ENCODE results near the gene MRPL23. TPM values are rescaled to one million over a fixed set of nuclear protein-coding genes. Genes with fewer than 3 reads are reported as not detected.

The MRPL23 gene
- total RNA-seq, 1 experiment from 2014 or later: 109 TPM

- BruUV-seq (replicated peaks): no TSS peak
- ATAC-seq (no peak), DNase-seq (ENCODE audit: low read depth, low spot score) (no peak)
- Histone ChIP-seq H3K9me3 (ENCODE audit: control insufficient read depth in 1 of 2, insufficient read depth in 1 of 2, low read depth in 1 of 2, low read length in 2 of 2) (no peaks in the 10 kb centered on the region), H2AFZ (ENCODE audit: low read depth, low read length, poor library complexity, severe bottlenecking) (no peak overlapping the region), H3K4me3 (replicated peaks in 1 of 2; ENCODE audit: low read depth in 1 of 2, low read length in 2 of 2) (no peak overlapping the region), H3K9ac (ENCODE audit: low read length) (no peak overlapping the region), H3K4me2 (ENCODE audit: low read length) (no peak overlapping the region), H3K27me3 (ENCODE audit: insufficient read depth, low read length) (no peaks in the 10 kb centered on the region), H3K36me3 (ENCODE audit: control insufficient read depth in 1 of 2, insufficient read depth in 2 of 2, low read length in 2 of 2) (no peaks in the 10 kb centered on the region), H3K4me1 (ENCODE audit: control insufficient read depth in 1 of 2, insufficient read depth in 2 of 2, low read length in 2 of 2) (peaks cover 0 to 5% of the 10 kb centered on the region in 2 experiments; a peak in 1 of 4 replicates), H3K9me2 (ENCODE audit: insufficient read depth) (no peaks in the 10 kb centered on the region), H4K20me1 (ENCODE audit: insufficient read depth) (no peaks in the 10 kb centered on the region), H3K27ac (ENCODE audit: low read depth, low read length) (no peak overlapping the region), H3K79me2 (ENCODE audit: insufficient read depth, low read length) (no peaks in the 10 kb centered on the region)
- intact Hi-C loops (cut with micrococcal nuclease): no loop called here
- CTCF ChIA-PET: no interaction called here
- POLR2A ChIA-PET: no interaction called here
- TF ChIP-seq POLR2AphosphoS5 (IDR thresholded peaks at IDR 0.05; ENCODE audit: low read depth, low read length) (no peak), ZBTB33 (IDR thresholded peaks at IDR 0.05; ENCODE audit: extremely low read depth, insufficient replicate concordance, low read length) (no peak), EZH2 (IDR thresholded peaks at IDR 0.05) (no peak), EGR1 (IDR thresholded peaks at IDR 0.05; ENCODE audit: low read depth) (no peak), ELF1 (IDR thresholded peaks at IDR 0.05; ENCODE audit: borderline replicate concordance, low read depth) (no peak), CBX3 (IDR thresholded peaks at IDR 0.05; ENCODE audit: low read depth) (no peak)
- RAD21 ChIA-PET (ENCODE audit: low non-redundant PET in 1 of 2, low total read pairs in 2 of 2, uncharacterized antibody in 2 of 2, unreplicated experiment in 2 of 2): no interaction called here
Observed at GRCh38 chr11:1938343-1939005, 8.7 kb upstream of the MRPL23 start.

GRCh38 chr11:1939006-1939625 lies 8.0 kb upstream of the MRPL23 start:
- Histone ChIP-seq H3K4me2 (ENCODE audit: low read length) (no peak overlapping the region), H2AFZ (ENCODE audit: low read depth, low read length, poor library complexity, severe bottlenecking) (no peak overlapping the region), H3K27ac (ENCODE audit: low read depth, low read length) (no peak overlapping the region), H3K9me3 (ENCODE audit: control insufficient read depth in 1 of 2, insufficient read depth in 1 of 2, low read depth in 1 of 2, low read length in 2 of 2) (no peaks in the 10 kb centered on the region), H3K79me2 (ENCODE audit: insufficient read depth, low read length) (no peaks in the 10 kb centered on the region), H3K4me3 (replicated peaks in 1 of 2; ENCODE audit: low read depth in 1 of 2, low read length in 2 of 2) (no peak overlapping the region), H3K9me2 (ENCODE audit: insufficient read depth) (no peaks in the 10 kb centered on the region), H3K36me3 (ENCODE audit: control insufficient read depth in 1 of 2, insufficient read depth in 2 of 2, low read length in 2 of 2) (no peaks in the 10 kb centered on the region), H3K27me3 (ENCODE audit: insufficient read depth, low read length) (no peaks in the 10 kb centered on the region), H4K20me1 (ENCODE audit: insufficient read depth) (no peaks in the 10 kb centered on the region), H3K4me1 (ENCODE audit: control insufficient read depth in 1 of 2, insufficient read depth in 2 of 2, low read length in 2 of 2) (peaks cover 0 to 9% of the 10 kb centered on the region in 2 experiments; a peak in 1 of 4 replicates), H3K9ac (ENCODE audit: low read length) (no peak overlapping the region)
- intact Hi-C loops (cut with micrococcal nuclease): no loop called here
- CTCF ChIA-PET: no interaction called here
- ATAC-seq (no peak), DNase-seq (ENCODE audit: low read depth, low spot score) (no peak)
- POLR2A ChIA-PET: no interaction called here
- RAD21 ChIA-PET (ENCODE audit: low non-redundant PET in 1 of 2, low total read pairs in 2 of 2, uncharacterized antibody in 2 of 2, unreplicated experiment in 2 of 2): no interaction called here
- no TSS peak for BruUV-seq (replicated peaks)
- TF ChIP-seq EZH2phosphoT487 (IDR thresholded peaks at IDR 0.05; ENCODE audit: borderline replicate concordance): no peak
- no peak for TF ChIP-seq CTCF (IDR thresholded peaks at IDR 0.05 in 2 of 3, conservative IDR thresholded peaks at IDR 0.05 in 1 of 3; ENCODE audit: borderline replicate concordance in 1 of 3, insufficient read depth in 1 of 3, low read depth in 2 of 3, low read length in 2 of 3)
- no peak for TF ChIP-seq REST (IDR thresholded peaks at IDR 0.05; ENCODE audit: low read depth)
- TF ChIP-seq SRF (IDR thresholded peaks at IDR 0.05; ENCODE audit: low read depth): no peak
- no peak for TF ChIP-seq TCF7L2 (IDR thresholded peaks at IDR 0.05; ENCODE audit: borderline replicate concordance, extremely low read depth, insufficient read depth, insufficient read length)

All from HCT116 (cell line).